OCI-LY7 (cell line): Measurements from ENCODE around the gene RBCK1. TPM values are rescaled to one million over a fixed set of nuclear protein-coding genes. Genes with fewer than 3 reads are reported as not detected.
"Not testable (repeated sequence)": the region's sequence is repeated elsewhere in the genome, so short reads cannot be mapped to it uniquely, and the experiment has no call there.

Experiments used
- BruUV-seq: library from RNA; stranded (reverse); fragments of 400-500 nt; replicated peaks from 2 replicates; lab custom pipeline; 2021; lab: Mats Ljungman, UMichigan
- CTCF ChIA-PET: fragments of 300-600 bp; sonication (Branson Sonifier 250); formaldehyde crosslinking; loops from one replicate; lab custom pipeline; 2022; ENCODE audit warnings: antibody characterized with exemption; ENCODE audit not compliant: unreplicated experiment; lab: Charles Lee
- POLR2A ChIA-PET: fragments of 300-600 bp; sonication (Branson Sonifier 250); formaldehyde crosslinking; loops from one replicate; lab custom pipeline; 2022; ENCODE audit warnings: antibody characterized with exemption; lab: Charles Lee
- DNase-seq: peaks from one replicate; pipeline ENCODE4 v3.0.0-alpha.2; 2015; ENCODE audit warnings: low spot score
- H2AFZ ChIP-seq: fragments of 200-600 bp; sonication (generic), shearing (Covaris generic); 2 replicates; pipeline ENCODE4 v1.6.1; 2014; ENCODE audit warnings: mild to moderate bottlenecking, antibody characterized with exemption, low read length, moderate library complexity
- H3K27ac ChIP-seq: fragments of 200-600 bp; sonication (generic); 2 replicates; pipeline ENCODE4 v1.5.1; 2014; ENCODE audit warnings: mixed run types, low read depth, mild to moderate bottlenecking, moderate library complexity, low read length, inconsistent platforms; ENCODE audit not compliant: poor library complexity, severe bottlenecking
- H3K36me3 ChIP-seq: fragments of 200-600 bp; sonication (generic); 2 replicates; pipeline ENCODE4 v1.6.1; 2014; ENCODE audit warnings: mild to moderate bottlenecking, antibody characterized with exemption, low read length, moderate library complexity, mixed read lengths; ENCODE audit not compliant: insufficient read depth
- H3K4me1 ChIP-seq: fragments of 200-600 bp; sonication (generic); 2 replicates; pipeline ENCODE4 v1.5.1; 2014; ENCODE audit warnings: mild to moderate bottlenecking, low read length; ENCODE audit not compliant: insufficient read depth, poor library complexity, severe bottlenecking
- H3K4me2 ChIP-seq: fragments of 200-600 bp; sonication (generic); 2 replicates; pipeline ENCODE4 v1.6.1; 2014; ENCODE audit warnings: mild to moderate bottlenecking, low read length
- H3K4me3 ChIP-seq: fragments of 200-600 bp; sonication (generic); 2 replicates; pipeline ENCODE4 v1.5.1; 2014; ENCODE audit warnings: mild to moderate bottlenecking, low read depth, low read length; ENCODE audit not compliant: poor library complexity, severe bottlenecking
- H3K79me2 ChIP-seq: fragments of 200-600 bp; sonication (generic); 2 replicates; pipeline ENCODE4 v1.6.1; 2016; ENCODE audit warnings: low read depth, mild to moderate bottlenecking, low read length, moderate library complexity, mixed read lengths; ENCODE audit not compliant: insufficient read depth
- H3K9me2 ChIP-seq: fragments of 200-600 bp; sonication (generic); 2 replicates; pipeline ENCODE4 v1.6.1; 2016; ENCODE audit warnings: mild to moderate bottlenecking, low read length, mixed read lengths; ENCODE audit not compliant: insufficient read depth
- H3K9me3 ChIP-seq: fragments of 200-600 bp; sonication (generic); 2 replicates; pipeline ENCODE4 v1.6.1; 2014; ENCODE audit warnings: mild to moderate bottlenecking, mixed run types, low read length, mixed read lengths
- H4K20me1 ChIP-seq: fragments of 200-600 bp; sonication (generic); 2 replicates; pipeline ENCODE4 v1.6.1; 2014; ENCODE audit warnings: mild to moderate bottlenecking, antibody characterized with exemption, low read length, moderate library complexity, mixed read lengths; ENCODE audit not compliant: insufficient read depth
- CTCF ChIP-seq: fragments of 200-600 bp; sonication (generic); conservative IDR thresholded peaks from 2 replicates; pipeline ENCODE4 v1.5.1; 2014; ENCODE audit warnings: mild to moderate bottlenecking, antibody characterized with exemption, low read length, moderate library complexity, mixed read lengths
- EZH2phosphoT487 ChIP-seq: fragments of 200-600 bp; sonication (generic); IDR thresholded peaks from 2 replicates; pipeline ENCODE4 v1.6.1; 2018; ENCODE audit warnings: low read depth, borderline replicate concordance, mild to moderate bottlenecking, mixed run types, antibody characterized with exemption, low read length, moderate library complexity, mixed read lengths
- intact Hi-C: fragments of 100-400 bp; cut with micrococcal nuclease; formaldehyde crosslinking; loops from one replicate; pipeline ENCODE4 v1.10.0; 2022; ENCODE audit not compliant: unreplicated experiment
- total RNA-seq, 2 experiments: library from RNA; depleted of rRNA in 1 of 2; stranded (reverse); fragments of >200 nt in 1 of 2; shearing (Covaris generic) in 1 of 2; gene quantifications; 2 replicates each; pipeline ENCODE4 v1.2.3, GENCODE V29; 2014 to 2022

RBCK1 gene
- total RNA-seq, 2 experiments from 2014 or later = 82.9 to 140 TPM

GRCh38 chr20:472889-473292 is 64.8 kb downstream of the RBCK1 start:
- no peaks in the 10 kb centered on the region for H3K79me2 ChIP-seq
- no peak for DNase-seq
- no peaks in the 10 kb centered on the region for H3K4me1 ChIP-seq
- H3K36me3 ChIP-seq = peaks cover 38% of the 10 kb centered on the region
- ChIA-PET CTCF (no interaction called here), POLR2A (interaction anchor here (0.6 kb wide), 1 partner anchor 15 kb away, joined by 3 read pairs; no protein-coding TSS in a partner anchor)
- no peaks in the 10 kb centered on the region for H3K9me2 ChIP-seq
- H3K9me3 ChIP-seq = peaks cover 6% of the 10 kb centered on the region
- no peak overlapping the region for H2AFZ ChIP-seq
- H3K4me3 ChIP-seq = no peak overlapping the region
- H3K27ac ChIP-seq = no peak overlapping the region
- H3K4me2 ChIP-seq = no peak overlapping the region
- H4K20me1 ChIP-seq = no peaks in the 10 kb centered on the region
- TF ChIP-seq CTCF (no peak), EZH2phosphoT487 (no peak)
- intact Hi-C loops = no loop called here
- BruUV-seq = no TSS peak

- Histone ChIP-seq H3K9me2 (no peaks in the 10 kb centered on the region), H3K4me2 (no peak overlapping the region), H4K20me1 (no peaks in the 10 kb centered on the region), H3K9me3 (no peaks in the 10 kb centered on the region; the same call in 1 of the 2 replicates), H3K4me1 (no peaks in the 10 kb centered on the region), H2AFZ (no peak overlapping the region), H3K36me3 (peaks cover 53% of the 10 kb centered on the region), H3K4me3 (no peak overlapping the region), H3K79me2 (no peaks in the 10 kb centered on the region), H3K27ac (no peak overlapping the region)
- ChIA-PET POLR2A (no interaction called here), CTCF (no interaction called here)
- no peak for DNase-seq
- no TSS peak for BruUV-seq
- intact Hi-C loops = no loop called here
- no peak for TF ChIP-seq CTCF
- no peak for TF ChIP-seq EZH2phosphoT487
Observed at GRCh38 chr20:474581-474980, 66.5 kb downstream of the RBCK1 start.

- CTCF ChIA-PET = no interaction called here
- Histone ChIP-seq H3K36me3 (peaks cover 64% of the 10 kb centered on the region), H3K4me1 (no peaks in the 10 kb centered on the region), H3K9me3 (no peaks in the 10 kb centered on the region; the same call in 1 of the 2 replicates), H4K20me1 (no peaks in the 10 kb centered on the region), H3K4me2 (no peak overlapping the region), H3K79me2 (no peaks in the 10 kb centered on the region), H3K27ac (no peak overlapping the region), H2AFZ (no peak overlapping the region), H3K4me3 (no peak overlapping the region), H3K9me2 (no peaks in the 10 kb centered on the region)
- DNase-seq = no peak
- POLR2A ChIA-PET = interaction anchor here (1.2 kb wide), 1 partner anchor 95 kb away, joined by 3 read pairs; the partner anchor contains the start of gene TRIB3
- TF ChIP-seq EZH2phosphoT487 (no peak), CTCF (no peak)
- intact Hi-C loops = no loop called here
- BruUV-seq = no TSS peak
Observed at GRCh38 chr20:475463-476357, 67.6 kb downstream of the RBCK1 start.

GRCh38 chr20:476561-477249 is 68.6 kb downstream of the RBCK1 start:
- peaks cover 73% of the 10 kb centered on the region for H3K36me3 ChIP-seq
- CTCF ChIA-PET, intact Hi-C loops, DNase-seq, H3K4me1 ChIP-seq, H3K9me3 ChIP-seq, H3K9me2 ChIP-seq, H3K4me2 ChIP-seq, H3K4me3 ChIP-seq, H3K27ac ChIP-seq, H3K79me2 ChIP-seq, BruUV-seq, H2AFZ ChIP-seq, H4K20me1 ChIP-seq: not testable (repeated sequence)
- POLR2A ChIA-PET = interaction anchor here (0.7 to 1.2 kb wide), 2 partner anchors 10 to 96 kb away, joined by 3 read pairs; partner anchors contain the start of gene TRIB3
